ENCODE data around the gene ZNF575. TPM values are rescaled to one million over a fixed set of nuclear protein-coding genes. Genes with fewer than 3 reads are reported as not detected.
A peak's percentile ranks its signal among the peaks of the same experiment; 100 is the strongest.

The ZNF575 gene
- total and polyA plus RNA-seq, 10 of the 15 experiments (the other 5 are each of a cell fraction or from before 2014, with no cell fraction given): 0.18 to 2.8 (median 0.75) TPM

DNA sequence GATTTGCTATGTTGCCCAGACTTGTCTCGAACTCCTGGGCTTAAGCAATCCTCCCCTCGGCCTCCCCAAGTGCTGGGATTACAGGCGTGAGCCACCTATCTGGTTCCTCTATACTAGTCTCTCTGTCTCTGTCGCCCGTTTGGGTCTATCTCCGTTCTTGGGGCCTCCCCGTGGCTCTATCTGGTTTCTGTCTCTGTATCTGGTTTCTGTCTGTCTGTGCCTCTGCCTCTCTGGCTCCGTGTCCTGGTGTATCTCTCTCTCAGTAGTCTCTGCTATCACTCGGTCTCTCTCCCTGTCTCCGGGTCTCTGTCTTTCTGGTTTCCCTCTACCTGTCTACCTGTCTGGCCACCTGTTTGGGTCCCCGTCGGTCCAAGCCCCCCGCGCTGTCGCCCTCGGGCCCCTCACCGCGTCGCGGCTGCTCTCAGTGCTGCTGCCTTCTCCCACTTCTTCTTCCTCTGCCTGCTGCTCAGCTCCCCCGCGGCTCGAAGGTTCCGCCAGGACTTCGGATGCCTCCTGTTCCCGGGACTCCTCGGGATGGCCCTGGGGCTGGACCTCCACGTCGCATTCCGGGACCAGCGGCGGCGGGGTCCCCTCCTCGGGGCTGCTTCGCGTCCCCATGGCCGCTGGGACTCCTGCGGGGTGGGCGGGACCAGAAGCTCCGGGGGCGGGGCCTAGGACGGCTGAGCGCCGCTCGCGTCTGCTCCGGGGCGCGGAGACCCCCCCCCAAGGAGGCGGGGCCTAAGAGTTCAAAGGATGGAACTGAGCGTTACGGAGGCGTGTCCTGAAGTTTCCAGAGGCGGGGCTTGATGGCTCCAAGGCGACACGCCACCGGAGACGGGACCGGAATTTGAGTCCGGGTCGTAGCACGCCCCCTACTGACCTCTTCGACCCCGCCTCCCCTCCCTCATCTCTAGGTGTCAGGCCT is 29.2 kb upstream of the ZNF575 start (continued):
- TF ChIP-seq TAF1 (IDR thresholded peaks at IDR 0.05; ENCODE audit: borderline replicate concordance, low read depth, low read length) (peak; percentile 21; the same call in 1 of the 2 replicates), EGR1 (IDR thresholded peaks at IDR 0.05; ENCODE audit: borderline replicate concordance in 1 of 2, low read depth in 2 of 2, low read length in 2 of 2) (peak in 1 of 2 experiments; percentile 47; a peak in 1 of 3 replicates), SP1 (IDR thresholded peaks at IDR 0.05; ENCODE audit: low read depth, low read length) (peak; percentile 9), IKZF1 (conservative IDR thresholded peaks at IDR 0.05) (peak; percentile 49), MXI1 (IDR thresholded peaks at IDR 0.05; ENCODE audit: low read depth, low read length) (peak; percentile 45; the same call in 1 of the 2 replicates), YY1 (IDR thresholded peaks at IDR 0.05; ENCODE audit: low read depth, low read length) (peak; percentile 71), ZNF384 (IDR thresholded peaks at IDR 0.05; ENCODE audit: borderline replicate concordance, low read depth, low read length) (no peak), RUNX3 (IDR thresholded peaks at IDR 0.05; ENCODE audit: low read length) (peak; percentile 22; the same call in 1 of the 2 replicates), RAD51 (IDR thresholded peaks at IDR 0.05) (no peak), MTA2 (IDR thresholded peaks at IDR 0.05; ENCODE audit: low read depth) (0 out of 2 replicates have a peak, but pooled peaks have one; percentile 35), NR2F1 (conservative IDR thresholded peaks at IDR 0.05) (peak; percentile 58; the same call in 1 of the 2 replicates), NBN (IDR thresholded peaks at IDR 0.05) (peak; percentile 52; the same call in 1 of the 2 replicates), POLR2A (IDR thresholded peaks at IDR 0.05; ENCODE audit: low read depth, low read length) (peak; percentile 75), KDM1A (IDR thresholded peaks at IDR 0.05; ENCODE audit: borderline replicate concordance) (no peak), GATAD2B (conservative IDR thresholded peaks at IDR 0.05; ENCODE audit: low read depth) (peak; percentile 59), MLLT1 (IDR thresholded peaks at IDR 0.05) (peak; percentile 68; the same call in 1 of the 2 replicates), CTCF (IDR thresholded peaks at IDR 0.05 in 2 of 3, conservative IDR thresholded peaks at IDR 0.05 in 1 of 3; ENCODE audit: control insufficient read depth in 2 of 3, extremely low read depth in 1 of 3, insufficient read depth in 1 of 3, low read depth in 3 of 3, low read length in 3 of 3) (peak in 2 of 3 experiments; percentile 30 to 46; a peak in 4 of 6 replicates), HDAC6 (IDR thresholded peaks at IDR 0.05; ENCODE audit: unreplicated experiment) (no peak), CHD1 (IDR thresholded peaks at IDR 0.05; ENCODE audit: low read depth, low read length) (0 out of 2 replicates have a peak, but pooled peaks have one; percentile 40), BCL11A (IDR thresholded peaks at IDR 0.05; ENCODE audit: low read depth, low read length) (no peak), POLR2AphosphoS5 (IDR thresholded peaks at IDR 0.05; ENCODE audit: low read length) (no peak), ETV6 (conservative IDR thresholded peaks at IDR 0.05 in 1 of 2, IDR thresholded peaks at IDR 0.05 in 1 of 2; ENCODE audit: borderline replicate concordance in 1 of 2, low read depth in 1 of 2) (no peak), NR2C1 (IDR thresholded peaks at IDR 0.05) (peak; percentile 68), SIN3A (IDR thresholded peaks at IDR 0.05; ENCODE audit: low read depth, low read length) (peak; percentile 59; the same call in 1 of the 2 replicates), ZNF207 (IDR thresholded peaks at IDR 0.05; ENCODE audit: borderline replicate concordance) (no peak)
- TF ChIP-seq, protein P1, sequence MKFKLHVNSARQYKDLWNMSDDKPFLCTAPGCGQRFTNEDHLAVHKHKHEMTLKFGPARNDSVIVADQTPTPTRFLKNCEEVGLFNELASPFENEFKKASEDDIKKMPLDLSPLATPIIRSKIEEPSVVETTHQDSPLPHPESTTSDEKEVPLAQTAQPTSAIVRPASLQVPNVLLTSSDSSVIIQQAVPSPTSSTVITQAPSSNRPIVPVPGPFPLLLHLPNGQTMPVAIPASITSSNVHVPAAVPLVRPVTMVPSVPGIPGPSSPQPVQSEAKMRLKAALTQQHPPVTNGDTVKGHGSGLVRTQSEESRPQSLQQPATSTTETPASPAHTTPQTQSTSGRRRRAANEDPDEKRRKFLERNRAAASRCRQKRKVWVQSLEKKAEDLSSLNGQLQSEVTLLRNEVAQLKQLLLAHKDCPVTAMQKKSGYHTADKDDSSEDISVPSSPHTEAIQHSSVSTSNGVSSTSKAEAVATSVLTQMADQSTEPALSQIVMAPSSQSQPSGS (IDR thresholded peaks at IDR 0.05; ENCODE audit: low read length): no peak

All from GM12878 (cell line).